ENCODE measurements around the gene BCL7B.
"Not testable (repeated sequence)": the region's sequence is repeated elsewhere in the genome, so short reads cannot be mapped to it uniquely, and the experiment has no call there.

BCL7B gene

DNA sequence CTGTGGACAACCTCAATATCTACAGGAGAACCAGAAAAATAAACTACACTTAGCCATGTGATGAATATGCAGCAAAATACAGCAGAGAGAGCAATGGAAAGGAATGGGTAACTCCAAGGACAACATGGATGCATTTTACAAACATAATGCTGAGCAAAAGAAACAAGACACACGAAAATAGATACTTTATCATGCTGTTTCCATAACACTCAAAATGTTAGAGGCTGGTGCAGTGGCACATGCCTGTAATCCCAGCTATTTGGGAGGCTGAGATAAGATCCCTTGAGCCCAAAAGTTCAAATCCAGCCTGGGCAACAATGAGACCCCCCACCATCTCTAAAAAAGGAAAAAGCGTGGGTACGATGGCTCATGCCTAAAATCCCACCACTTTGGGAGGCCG, 8.3 kb downstream of the BCL7B start:
- TF ChIP-seq POLR2AphosphoS5 (IDR thresholded peaks at IDR 0.05; ENCODE audit: low read depth, low read length) (no peak), POLR2A (IDR thresholded peaks at IDR 0.05; ENCODE audit: low read depth, low read length) (no peak), TAF1 (IDR thresholded peaks at IDR 0.05; ENCODE audit: borderline replicate concordance, low read depth, low read length) (no peak)
- FAIRE-seq (no peak), DNase-seq (ENCODE audit: insufficient read length) (no peak)

- DNase-seq (ENCODE audit: insufficient read length) (no peak), FAIRE-seq (no peak)
- TF ChIP-seq POLR2AphosphoS5 (IDR thresholded peaks at IDR 0.05; ENCODE audit: low read depth, low read length) = no peak
- TF ChIP-seq TAF1 (IDR thresholded peaks at IDR 0.05; ENCODE audit: borderline replicate concordance, low read depth, low read length) = no peak
- TF ChIP-seq POLR2A (IDR thresholded peaks at IDR 0.05; ENCODE audit: low read depth, low read length) = no peak
These were observed 9.6 kb downstream of the BCL7B start for GRCh38 chr7:73547841-73548240.

- FAIRE-seq (no peak), DNase-seq (ENCODE audit: insufficient read length) (no peak)
- TF ChIP-seq TAF1 (IDR thresholded peaks at IDR 0.05; ENCODE audit: borderline replicate concordance, low read depth, low read length) (no peak), POLR2AphosphoS5 (IDR thresholded peaks at IDR 0.05; ENCODE audit: low read depth, low read length) (no peak), POLR2A (IDR thresholded peaks at IDR 0.05; ENCODE audit: low read depth, low read length) (no peak)
These were observed 12.8 kb downstream of the BCL7B start for GRCh38 chr7:73544678-73545077.

GRCh38 chr7:73541722-73542121, 15.8 kb downstream of the BCL7B start:
- DNase-seq (ENCODE audit: insufficient read length) = no peak
- FAIRE-seq = no peak
- TF ChIP-seq TAF1 (IDR thresholded peaks at IDR 0.05; ENCODE audit: borderline replicate concordance, low read depth, low read length) (no peak), POLR2A (IDR thresholded peaks at IDR 0.05; ENCODE audit: low read depth, low read length) (no peak), POLR2AphosphoS5 (IDR thresholded peaks at IDR 0.05; ENCODE audit: low read depth, low read length) (no peak)

- no peak for FAIRE-seq
- no peak for DNase-seq (ENCODE audit: insufficient read length)
- TF ChIP-seq TAF1 (IDR thresholded peaks at IDR 0.05; ENCODE audit: borderline replicate concordance, low read depth, low read length) (no peak), POLR2A (IDR thresholded peaks at IDR 0.05; ENCODE audit: low read depth, low read length) (no peak), POLR2AphosphoS5 (IDR thresholded peaks at IDR 0.05; ENCODE audit: low read depth, low read length) (no peak)
These were observed 17.8 kb downstream of the BCL7B start for GRCh38 chr7:73539709-73540108.

DNA sequence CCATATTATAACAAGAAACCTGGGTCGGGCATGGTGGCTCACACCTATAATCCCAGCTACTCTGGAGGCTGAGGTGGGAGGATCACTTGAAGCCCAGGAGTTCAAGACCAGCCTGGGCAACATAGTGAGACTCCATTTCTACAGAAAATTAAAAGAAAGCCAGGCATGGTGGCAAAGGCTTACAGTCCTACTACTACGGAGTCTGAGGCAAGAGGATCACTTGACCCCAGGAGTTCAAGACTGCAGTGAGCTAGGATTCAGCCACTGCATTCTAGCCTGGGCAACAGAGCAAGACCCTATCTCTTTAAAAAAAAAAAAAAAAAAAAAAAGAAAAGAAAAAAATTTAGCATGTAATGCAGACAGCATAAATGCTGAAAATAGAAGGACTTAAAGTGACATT, 19.0 kb downstream of the BCL7B start:
- not testable (repeated sequence) for FAIRE-seq; DNase-seq (ENCODE audit: insufficient read length)

- FAIRE-seq (no peak), DNase-seq (ENCODE audit: insufficient read length) (no peak)
- no peak for TF ChIP-seq TAF1 (IDR thresholded peaks at IDR 0.05; ENCODE audit: borderline replicate concordance, low read depth, low read length)
- no peak for TF ChIP-seq POLR2AphosphoS5 (IDR thresholded peaks at IDR 0.05; ENCODE audit: low read depth, low read length)
These were observed 20.4 kb downstream of the BCL7B start for GRCh38 chr7:73537051-73537450.

GRCh38 chr7:73536479-73536878, 21.0 kb downstream of the BCL7B start:
- FAIRE-seq = no peak
- DNase-seq (ENCODE audit: insufficient read length) = no peak
- TF ChIP-seq POLR2A (IDR thresholded peaks at IDR 0.05; ENCODE audit: low read depth, low read length) (no peak), POLR2AphosphoS5 (IDR thresholded peaks at IDR 0.05; ENCODE audit: low read depth, low read length) (no peak), TAF1 (IDR thresholded peaks at IDR 0.05; ENCODE audit: borderline replicate concordance, low read depth, low read length) (no peak)

DNA sequence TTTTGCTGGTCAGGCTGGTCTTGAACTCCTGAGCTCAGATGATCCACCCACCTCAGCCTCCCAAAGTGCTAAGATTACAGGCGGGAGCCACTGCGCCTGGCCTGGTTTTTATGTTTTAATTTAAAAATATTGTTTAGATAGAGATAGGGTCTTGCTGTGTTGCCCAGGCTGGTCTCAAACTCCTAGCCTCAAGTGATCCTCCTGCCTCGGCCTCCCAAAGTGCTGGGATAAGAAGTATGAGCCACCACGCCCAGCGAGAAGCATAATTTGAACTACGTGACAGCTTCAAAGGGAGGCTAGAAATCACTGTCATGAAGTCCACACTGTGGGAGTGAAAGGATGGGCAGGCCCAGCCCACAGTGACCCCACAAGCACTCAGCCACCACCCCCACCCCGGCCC, 21.6 kb downstream of the BCL7B start:
- not testable (repeated sequence) for FAIRE-seq

DNA sequence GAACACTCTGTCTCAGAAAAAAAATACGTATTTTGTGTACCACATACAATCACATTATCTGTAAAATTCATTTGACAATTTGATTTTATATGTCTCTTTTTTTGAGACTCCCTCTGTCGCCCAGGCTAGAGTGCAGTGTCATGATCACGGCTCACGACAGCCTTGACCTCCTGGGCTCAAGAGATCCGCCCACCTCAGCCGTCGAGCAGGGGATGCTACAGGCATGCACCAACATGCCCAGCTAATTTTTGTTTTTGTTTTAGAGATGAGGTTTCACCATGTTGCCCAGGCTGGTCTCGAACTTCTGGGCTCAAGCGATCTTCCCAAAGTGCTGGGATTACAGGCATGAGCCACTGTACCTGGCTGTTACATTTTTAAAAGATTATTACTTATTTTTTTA, 23.7 kb downstream of the BCL7B start:
- TF ChIP-seq POLR2A (IDR thresholded peaks at IDR 0.05; ENCODE audit: low read depth, low read length) = no peak
- no peak for TF ChIP-seq POLR2AphosphoS5 (IDR thresholded peaks at IDR 0.05; ENCODE audit: low read depth, low read length)
- TF ChIP-seq TAF1 (IDR thresholded peaks at IDR 0.05; ENCODE audit: borderline replicate concordance, low read depth, low read length) = no peak
- DNase-seq (ENCODE audit: insufficient read length) = no peak
- peak; percentile 89 for FAIRE-seq

More for the DNA sequence above, 21.6 kb downstream of the BCL7B start:
- not testable (repeated sequence) for DNase-seq (ENCODE audit: insufficient read length)

GRCh38 chr7:73532224-73532623, 25.3 kb downstream of the BCL7B start:
- DNase-seq (ENCODE audit: insufficient read length) = no peak
- FAIRE-seq = no peak

GRCh38 chr7:73530800-73531199, 26.7 kb downstream of the BCL7B start:
- TF ChIP-seq TAF1 (IDR thresholded peaks at IDR 0.05; ENCODE audit: borderline replicate concordance, low read depth, low read length) (no peak), POLR2A (IDR thresholded peaks at IDR 0.05; ENCODE audit: low read depth, low read length) (no peak), POLR2AphosphoS5 (IDR thresholded peaks at IDR 0.05; ENCODE audit: low read depth, low read length) (no peak)
- FAIRE-seq (no peak), DNase-seq (ENCODE audit: insufficient read length) (no peak)

More at GRCh38 chr7:73532224-73532623, 25.3 kb downstream of the BCL7B start:
- TF ChIP-seq POLR2A (IDR thresholded peaks at IDR 0.05; ENCODE audit: low read depth, low read length) = no peak

GRCh38 chr7:73526896-73527821, 30.3 kb downstream of the BCL7B start:
- TF ChIP-seq POLR2AphosphoS5 (IDR thresholded peaks at IDR 0.05; ENCODE audit: low read depth, low read length) (no peak), POLR2A (IDR thresholded peaks at IDR 0.05; ENCODE audit: low read depth, low read length) (no peak), TAF1 (IDR thresholded peaks at IDR 0.05; ENCODE audit: borderline replicate concordance, low read depth, low read length) (no peak)
- DNase-seq (ENCODE audit: insufficient read length) (no peak), FAIRE-seq (peak; percentile 82)

DNA sequence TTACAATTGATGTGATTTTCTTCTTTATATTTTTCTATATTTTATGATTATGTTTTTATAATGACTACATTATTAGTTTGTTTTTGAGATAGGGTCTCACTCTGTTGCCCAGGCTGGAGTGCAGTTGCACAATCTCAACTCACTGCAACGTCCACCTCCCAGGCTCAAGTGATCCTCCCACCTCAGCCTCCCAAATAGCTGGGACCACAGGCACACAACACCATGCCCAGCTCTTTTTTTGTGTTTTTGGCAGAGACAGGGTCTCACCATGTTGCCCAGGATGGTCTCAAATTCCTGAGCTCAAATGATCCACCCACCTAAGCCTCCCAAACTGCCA, 31.4 kb downstream of the BCL7B start:
- not testable (repeated sequence) for DNase-seq (ENCODE audit: insufficient read length); FAIRE-seq

Measured in GM12892 (cell line).